GM23248 (cell line): Measurements from ENCODE around the gene MDFIC.

Source experiments
- EZH2 ChIP-seq: fragments of 200-600 bp; sonication (generic); IDR thresholded peaks from 2 replicates; pipeline ENCODE4 v1.6.1; 2018; ENCODE audit warnings: antibody characterized with exemption, mild to moderate bottlenecking; ENCODE audit not compliant: insufficient read depth, poor library complexity, severe bottlenecking
- EZH2phosphoT487 ChIP-seq: fragments of 200-600 bp; sonication (generic); IDR thresholded peaks from 2 replicates; pipeline ENCODE4 v1.6.1; 2018; ENCODE audit warnings: antibody characterized with exemption, moderate library complexity, mild to moderate bottlenecking, low read depth; ENCODE audit not compliant: insufficient read depth

- TF ChIP-seq EZH2phosphoT487: no peak
- no peak for TF ChIP-seq EZH2
These were observed 47.7 kb upstream of the MDFIC start for GRCh38 chr7:114874170-114874569.
